HepG2 (cell line): ENCODE results near the gene LRRC17. TPM values are rescaled to one million over a fixed set of nuclear protein-coding genes. Genes with fewer than 3 reads are reported as not detected.

Experiments used
- ATAC-seq: fragments of 200-7000 bp; cut with Tn5 transposase; 3 replicates; pipeline ENCODE4 v1.9.1; 2020; ENCODE audit warnings: mild to moderate bottlenecking, moderate library complexity
- BruUV-seq: library from RNA; stranded (reverse); fragments of 400-500 nt; replicated peaks from 2 replicates; lab custom pipeline; 2021; lab: Mats Ljungman, UMichigan
- CTCF ChIA-PET: fragments of 300-600 bp; formaldehyde crosslinking; extraction: SDS; loops from one replicate; lab custom pipeline; 2021; ENCODE audit warnings: low total read pairs, inconsistent platforms, low intra/inter-chr PET ratio; lab: Yijun Ruan, JAX
- POLR2A ChIA-PET: fragments of 350-600 bp; sonication (Branson Sonifier 250); formaldehyde crosslinking; loops from one replicate; lab custom pipeline; 2020; ENCODE audit warnings: antibody characterized with exemption, inconsistent platforms; lab: Yijun Ruan, JAX
- DNase-seq: peaks from one replicate; pipeline ENCODE4 v3.0.0-alpha.2; 2015; ENCODE audit warnings: low spot score
- FAIRE-seq: peaks from 3 replicates; lab custom pipeline; 2011; peaks lifted over from hg19 to GRCh38; lab: Jason Lieb, UNC
- H2AFZ ChIP-seq: one replicate; pipeline ENCODE4 v1.6.1; 2011; ENCODE audit warnings: low read length, inconsistent platforms
- H3K27ac ChIP-seq: fragments of 300-600 bp; 3 replicates; pipeline ENCODE4 v1.8.0; 2011; ENCODE audit warnings: mixed run types, mild to moderate bottlenecking, mixed read lengths, low read length, inconsistent platforms; ENCODE audit not compliant: insufficient read depth; ENCODE audit errors: extremely low read length
- H3K27me3 ChIP-seq, 2 experiments: fragments of 200-600 bp in 1 of 2; 2 replicates in 1 of 2; 3 replicates in 1 of 2; pipeline versions ENCODE4 v1.6.0 to v1.8.0; 2011; ENCODE audit warnings: low read length in 2 of 2, mild to moderate bottlenecking in 2 of 2, moderate library complexity in 2 of 2, inconsistent platforms in 1 of 2; ENCODE audit not compliant: insufficient read depth in 2 of 2, control insufficient read depth in 1 of 2
- H3K36me3 ChIP-seq, 2 experiments: fragments of 200-600 bp in 1 of 2; replicated peaks in 1 of 2; 2 replicates in 1 of 2; 3 replicates in 1 of 2; pipeline versions ENCODE4 v1.5.1 to v1.8.0; 2011; ENCODE audit warnings: low read length in 2 of 2, inconsistent platforms in 1 of 2; ENCODE audit not compliant: insufficient read depth in 2 of 2, control insufficient read depth in 1 of 2
- H3K4me1 ChIP-seq: 2 replicates; pipeline ENCODE4 v1.5.1; 2012; ENCODE audit warnings: low read length, inconsistent platforms; ENCODE audit not compliant: insufficient read depth
- H3K4me2 ChIP-seq: 2 replicates; pipeline ENCODE4 v1.6.0; 2011; ENCODE audit warnings: low read depth, low read length, inconsistent platforms
- H3K4me3 ChIP-seq, 3 experiments: fragments of 200-600 bp in 1 of 3; sonication (generic), shearing (Covaris generic) in 1 of 3; replicated peaks in 1 of 3; 2 replicates each; pipeline ENCODE4 v1.5.1; 2011 to 2016; ENCODE audit warnings: low read length in 3 of 3, inconsistent platforms in 2 of 3, low read depth in 2 of 3, mild to moderate bottlenecking in 2 of 3, control low read depth in 1 of 3, mixed read lengths in 1 of 3; ENCODE audit not compliant: insufficient read depth in 1 of 3
- H3K79me2 ChIP-seq: one replicate; pipeline ENCODE4 v1.6.1; 2011; ENCODE audit warnings: low read length, inconsistent platforms; ENCODE audit not compliant: insufficient read depth
- H3K9ac ChIP-seq: 2 replicates; pipeline ENCODE4 v1.6.0; 2011; ENCODE audit warnings: mild to moderate bottlenecking, low read depth, low read length, inconsistent platforms; ENCODE audit not compliant: insufficient read depth
- H3K9me3 ChIP-seq: 2 replicates; pipeline ENCODE4 v1.5.1; 2012; ENCODE audit warnings: mild to moderate bottlenecking, low read length
- H4K20me1 ChIP-seq: 2 replicates; pipeline ENCODE4 v1.6.0; 2011; ENCODE audit warnings: inconsistent platforms, mild to moderate bottlenecking, low read length, moderate library complexity; ENCODE audit not compliant: insufficient read depth
- BCL3 ChIP-seq: sonication (generic); formaldehyde crosslinking; IDR thresholded peaks from 2 replicates; pipeline ENCODE4 v1.5.1; 2020; ENCODE audit warnings: mild to moderate bottlenecking, missing genetic modification reagents, moderate library complexity
- HHEX ChIP-seq: IDR thresholded peaks from 2 replicates; pipeline ENCODE4 v1.6.1; 2016; ENCODE audit warnings: control low read depth
- NBN ChIP-seq: fragments of 450-650 bp; conservative IDR thresholded peaks from 2 replicates; pipeline ENCODE4 v1.6.1; 2017
- PBX3 ChIP-seq: sonication (generic); formaldehyde crosslinking; IDR thresholded peaks from 2 replicates; pipeline ENCODE4 v1.8.1; 2023; ENCODE audit warnings: missing genetic modification reagents, inconsistent platforms, borderline replicate concordance
- PREB ChIP-seq: sonication (generic); formaldehyde crosslinking; IDR thresholded peaks from 2 replicates; pipeline ENCODE4 v1.4.0; 2020; ENCODE audit warnings: missing genetic modification reagents
- STAT5B ChIP-seq: sonication (generic); formaldehyde crosslinking; IDR thresholded peaks from 2 replicates; pipeline ENCODE4 v1.4.0; 2020; ENCODE audit warnings: missing genetic modification reagents
- ZNF17 ChIP-seq: sonication (generic); formaldehyde crosslinking; IDR thresholded peaks from 2 replicates; pipeline ENCODE4 v1.5.0; 2020; ENCODE audit warnings: mild to moderate bottlenecking, missing genetic modification reagents
- ZNF616 ChIP-seq: sonication (generic); formaldehyde crosslinking; IDR thresholded peaks from 2 replicates; pipeline ENCODE4 v1.5.0; 2020; ENCODE audit warnings: low read depth, mild to moderate bottlenecking, missing genetic modification reagents
- ZUFSP ChIP-seq: sonication (generic); formaldehyde crosslinking; IDR thresholded peaks from 2 replicates; pipeline ENCODE4 v1.9.0; 2021; ENCODE audit warnings: missing genetic modification reagents, mild to moderate bottlenecking, borderline replicate concordance
- WGBS: methylation state at CpG from one replicate; pipeline ENCODE4 v1.1.6; 2017; ENCODE audit warnings: low lambda C conversion rate; 5-methylcytosine and 5-hydroxymethylcytosine counted together
- in situ Hi-C: cut with HindIII; loops from 2 replicates; pipeline ENCODE4 v1.10.0; 2017; ENCODE audit warnings: low pct_unique_long_range_greater_than_20kb; ENCODE audit not compliant: extremely low pct_ligation_motif_present
- intact Hi-C: fragments of 100-400 bp; cut with micrococcal nuclease; formaldehyde crosslinking; loops from one replicate; pipeline ENCODE4 v1.10.0; 2022; ENCODE audit not compliant: unreplicated experiment
- polyA plus RNA-seq, 8 experiments: library from polyadenylated mRNA; depleted of rRNA in 3 of 8; stranded (reverse) in 7 of 8; unstranded in 1 of 8; fragments of >200 nt; fragmentation: Illumina TruSeq in 4 of 8; extraction: Trizol in 4 of 8; gene quantifications; 2 replicates each; pipeline versions ENCODE4 v1.2.1 to v1.2.3, GENCODE V29; 2011 to 2016; ENCODE audit warnings: low read depth in 4 of 8, missing spikeins in 1 of 8, mixed read lengths in 1 of 8; ENCODE audit not compliant: insufficient read depth in 1 of 8
- total RNA-seq, 5 experiments: library from RNA; depleted of rRNA; stranded (reverse); fragments of >200 nt; fragmentation: Illumina TruSeq; extraction: Trizol; gene quantifications; 2 replicates each; pipeline ENCODE4 v1.2.3, GENCODE V29; 2016; ENCODE audit warnings: low read depth in 1 of 5

LRRC17 gene
- total and polyA plus RNA-seq, 2 of the 13 experiments (the other 11 are each of a cell fraction or from before 2014, with no cell fraction given) = 0.20 to 0.66 TPM

- no peak overlapping the region for H3K27ac ChIP-seq
- FAIRE-seq (no peak), ATAC-seq (no peak), DNase-seq (no peak)
- no peaks in the 10 kb centered on the region for H3K36me3 ChIP-seq
- 83% methylated on average over 5 of the region's 5 CpGs for WGBS
- CTCF ChIA-PET = no interaction called here
- no TSS peak for BruUV-seq
- H3K4me2 ChIP-seq = no peak overlapping the region
- H3K9ac ChIP-seq = no peak overlapping the region
- in situ Hi-C loops (no loop called here), intact Hi-C loops (no loop called here)
- no peaks in the 10 kb centered on the region for H3K9me3 ChIP-seq
- H3K79me2 ChIP-seq = no peaks in the 10 kb centered on the region
- H3K27me3 ChIP-seq = no peaks in the 10 kb centered on the region
- no peak overlapping the region for H3K4me3 ChIP-seq
- TF ChIP-seq BCL3 (no peak), PREB (CRISPR knock-in tag) (no peak), HHEX (CRISPR knock-in tag) (no peak), ZNF616 (no peak), NBN (no peak), ZNF17 (no peak), PBX3 (CRISPR knock-in tag) (no peak), ZUFSP (CRISPR knock-in tag) (no peak), STAT5B (CRISPR knock-in tag) (no peak)
- H2AFZ ChIP-seq = no peak overlapping the region
- POLR2A ChIA-PET = no interaction called here
- peaks cover 53% of the 10 kb centered on the region for H3K4me1 ChIP-seq
- no peaks in the 10 kb centered on the region for H4K20me1 ChIP-seq
Observed at GRCh38 chr7:102992509-102992937, 79.7 kb downstream of the LRRC17 start.
